Hematopoietic multipotent progenitor cell treated with erythropoietin and hydrocortisone succinate and interleukin-3 and kit ligand, for 6 days (in vitro differentiated cells): ENCODE measurements around the gene TTI1.
"Not testable (repeated sequence)": the region's sequence is repeated elsewhere in the genome, so short reads cannot be mapped to it uniquely, and the experiment has no call there.

Experiments
- DNase-seq: peaks from one replicate; pipeline ENCODE4 v3.0.0-alpha.2; 2015

Gene TTI1

DNA sequence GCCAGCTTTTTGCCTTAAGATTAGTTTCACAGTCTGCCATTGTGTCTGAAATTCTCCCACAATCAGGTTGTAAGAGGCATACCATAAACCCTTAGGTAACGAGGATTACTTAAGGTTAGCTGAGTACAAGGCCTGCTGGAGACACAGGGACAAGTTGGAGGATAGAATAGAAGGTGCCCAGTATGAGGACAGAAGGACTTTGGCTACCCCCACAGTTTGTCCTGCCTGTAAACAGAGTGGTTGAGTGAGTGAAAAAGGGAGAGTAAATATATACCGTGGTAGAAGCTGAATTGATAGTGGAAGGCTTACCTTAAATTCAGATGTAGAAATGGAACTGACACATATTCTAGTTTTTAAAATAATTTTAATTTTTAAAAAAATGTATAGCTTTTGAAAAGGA lies 19.6 kb upstream of the TTI1 start:
- DNase-seq = no peak

DNA sequence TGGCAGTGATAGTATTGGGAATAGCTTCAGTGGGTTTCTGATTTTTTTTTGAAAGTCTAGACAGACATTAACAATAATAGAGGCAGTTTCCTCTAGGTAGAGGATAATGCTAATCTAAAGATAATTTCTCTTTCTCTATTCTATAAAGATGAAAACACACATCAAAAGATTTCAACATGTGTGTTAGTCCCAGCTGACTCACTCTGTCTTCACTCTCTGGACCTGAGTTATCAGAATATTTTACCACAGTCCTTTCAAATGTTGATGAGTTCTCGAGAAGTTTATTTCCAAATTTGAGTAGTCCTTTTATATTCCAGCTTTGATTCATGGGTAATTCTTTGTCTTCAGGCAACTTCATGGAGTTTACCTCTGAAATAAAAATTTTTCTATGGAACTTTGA lies 17.4 kb upstream of the TTI1 start:
- no peak for DNase-seq

DNA sequence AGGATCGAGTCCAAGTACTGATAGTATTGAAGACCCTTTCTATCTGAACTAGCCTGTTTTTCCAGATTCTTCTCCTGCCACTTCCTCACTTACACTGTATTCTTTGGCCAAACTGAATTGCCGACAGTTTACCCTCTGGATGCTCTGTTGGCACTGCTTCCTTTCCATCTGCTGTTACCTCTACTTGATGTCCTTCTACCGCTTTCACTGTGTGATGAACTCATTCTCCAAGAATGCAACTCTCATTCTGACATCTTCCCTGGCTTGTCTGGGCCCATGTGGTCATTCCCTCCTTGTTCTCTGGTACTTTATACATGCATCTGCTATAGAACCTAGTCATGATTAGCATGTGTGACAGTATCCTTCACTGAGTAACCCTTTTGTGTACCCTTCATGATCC lies 16.5 kb upstream of the TTI1 start:
- no peak for DNase-seq

DNA sequence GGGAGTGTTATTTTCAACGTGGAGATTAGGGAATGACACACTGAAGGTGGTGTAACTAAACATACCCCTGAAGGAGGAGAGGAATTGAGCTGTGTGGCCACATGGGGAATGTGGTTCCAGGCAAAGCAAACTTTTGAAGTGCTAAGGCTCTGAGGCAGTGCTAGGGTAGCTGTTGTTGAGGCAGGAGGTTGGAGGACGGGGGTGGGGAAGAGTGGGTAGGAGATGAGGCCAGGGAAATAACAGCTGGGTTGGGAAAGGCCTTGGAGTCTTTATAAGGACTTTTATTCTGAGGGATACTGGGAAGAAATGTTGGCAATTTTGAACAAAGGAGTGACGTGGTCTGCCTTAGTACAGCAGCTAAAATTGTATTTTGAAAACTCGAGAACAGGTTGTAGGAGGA lies 13.3 kb upstream of the TTI1 start:
- DNase-seq = no peak

DNA sequence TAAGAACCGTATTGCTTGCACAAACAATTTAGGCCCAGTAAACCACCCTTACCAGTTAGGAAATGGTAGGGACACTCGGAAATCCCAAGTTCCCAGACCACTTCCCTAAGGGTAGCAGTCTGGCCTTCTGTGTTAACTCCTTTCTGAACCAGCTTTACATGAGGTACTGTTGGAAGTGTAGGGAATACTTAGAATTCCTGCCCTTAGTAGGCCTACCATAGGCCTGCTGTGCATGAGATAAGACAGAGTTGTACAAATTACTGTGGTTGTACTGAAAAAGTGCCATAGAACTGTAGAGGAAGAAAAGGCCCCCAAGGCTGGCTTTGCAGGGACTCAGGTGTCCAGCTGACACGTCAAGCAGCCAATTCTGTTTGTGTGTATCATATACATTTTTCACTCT lies 11.4 kb upstream of the TTI1 start:
- no peak for DNase-seq

DNA sequence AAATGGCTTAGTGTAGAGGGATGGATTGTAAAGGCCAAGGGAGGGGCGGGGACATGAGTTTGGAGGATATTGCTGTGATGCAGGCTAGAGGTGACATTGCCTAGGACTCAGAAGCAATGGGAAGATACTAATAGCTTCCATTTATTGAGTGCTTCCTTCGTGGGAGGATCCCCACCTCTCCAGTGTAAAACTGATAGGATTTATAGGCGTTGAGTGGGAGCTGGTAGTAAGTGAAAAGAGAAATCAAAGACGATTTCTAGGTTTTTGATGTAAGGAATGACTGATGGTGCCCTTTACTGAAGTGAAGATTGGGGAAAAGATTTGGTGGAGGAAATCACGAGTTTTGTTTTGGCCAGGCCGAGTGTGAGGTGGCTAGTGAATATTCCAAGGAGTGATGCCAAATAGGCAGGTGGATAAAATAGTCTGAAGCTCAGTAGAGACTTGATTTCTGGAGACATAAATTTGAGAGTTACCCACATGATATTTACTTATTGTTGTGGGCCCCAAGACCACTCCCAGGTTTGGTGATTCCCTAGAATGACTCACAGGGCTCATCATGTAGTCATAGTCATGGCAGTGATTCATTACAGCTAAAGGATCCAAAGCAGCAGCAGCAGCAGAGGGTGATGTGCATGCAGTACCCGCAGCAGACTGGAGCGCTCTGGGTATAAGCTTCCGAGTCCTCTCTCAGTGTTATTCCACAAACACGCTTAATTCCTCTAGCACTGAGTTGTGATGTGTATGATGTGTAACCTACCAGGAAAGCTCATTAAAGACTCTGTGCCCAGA lies 10.4 kb upstream of the TTI1 start:
- DNase-seq = no peak

DNA sequence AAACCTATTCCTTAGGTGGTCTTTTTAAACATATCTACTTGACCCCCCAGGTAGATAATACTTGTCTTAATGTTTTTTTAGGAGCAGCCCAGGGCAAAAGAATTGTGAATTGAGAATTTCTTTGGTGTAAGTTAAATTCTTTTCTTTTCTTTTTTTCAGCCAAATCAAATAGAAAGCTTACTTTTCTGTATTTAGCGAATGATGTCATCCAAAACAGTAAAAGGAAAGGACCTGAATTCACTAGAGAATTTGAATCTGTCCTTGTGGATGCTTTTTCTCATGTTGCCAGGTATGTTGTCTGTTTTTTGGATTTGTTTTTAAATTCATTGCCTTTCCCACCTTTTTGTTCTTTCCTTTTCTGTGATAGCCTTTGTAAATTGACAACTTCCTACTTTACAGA lies 7.0 kb upstream of the TTI1 start:
- no peak for DNase-seq

DNA sequence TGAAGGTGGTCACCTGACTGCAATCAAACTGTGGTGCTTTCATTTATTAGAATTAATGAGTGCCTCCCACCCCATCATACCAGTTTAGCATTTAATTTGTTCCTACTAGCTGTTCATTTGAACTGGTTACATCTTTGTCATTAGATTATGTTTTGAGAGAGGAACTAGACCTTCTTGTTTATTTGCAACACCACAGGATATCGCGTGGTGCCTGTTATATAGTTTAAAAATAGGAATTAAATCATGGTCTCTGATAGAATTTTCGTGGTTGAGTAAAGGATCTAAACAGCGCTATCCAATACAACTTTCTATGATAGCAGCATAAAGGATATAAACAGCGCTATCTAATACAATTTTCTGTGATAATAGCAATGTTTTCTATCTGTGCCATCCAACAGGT lies 3.1 kb upstream of the TTI1 start:
- no peak for DNase-seq

DNA sequence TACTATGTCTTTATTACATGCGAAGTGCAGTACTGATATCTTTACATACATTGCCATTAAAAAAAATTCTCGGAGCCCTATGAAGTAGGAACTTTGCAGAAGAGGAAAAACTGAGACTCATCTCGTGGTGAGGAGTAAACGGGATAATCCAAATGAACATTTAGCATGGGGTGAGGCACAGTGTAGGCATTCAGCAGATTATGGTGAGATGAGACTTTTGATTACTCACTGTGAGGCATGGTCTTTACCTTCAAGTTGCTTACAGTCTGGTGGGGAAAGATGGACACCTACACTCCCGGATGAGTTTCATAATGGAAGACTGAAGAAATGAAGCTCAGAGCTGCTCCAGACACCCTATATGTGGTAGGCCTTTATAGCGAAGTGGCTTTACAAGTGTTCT lies 1.7 kb upstream of the TTI1 start:
- peak; percentile 34 for DNase-seq

DNA sequence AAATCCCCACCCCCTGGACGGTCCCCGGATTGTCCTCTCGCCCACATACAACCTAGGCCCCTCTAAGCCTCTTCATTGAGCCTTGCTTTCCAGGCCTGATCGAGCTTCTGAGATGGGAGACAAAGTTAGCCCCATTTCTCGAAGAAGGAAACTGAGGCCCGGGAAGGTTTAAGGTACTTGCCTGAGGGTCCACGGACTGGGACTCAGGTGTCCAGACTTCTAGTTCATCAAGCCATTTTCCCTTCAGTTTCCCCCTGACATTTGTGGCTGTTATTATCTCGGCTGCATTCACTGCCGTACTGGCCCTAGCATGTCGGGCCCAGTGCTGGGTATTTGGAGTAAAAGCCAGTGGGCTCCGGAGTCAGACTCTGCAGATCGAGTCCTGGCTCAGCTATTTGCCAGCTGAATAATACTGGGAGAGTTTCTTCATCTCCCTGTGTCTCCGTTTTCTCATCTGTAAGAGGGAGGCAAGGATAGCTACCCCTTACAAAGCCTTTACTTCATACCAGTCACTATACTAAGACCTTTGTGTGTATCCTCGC lies 923 bp upstream of the TTI1 start:
- peak; percentile 21 for DNase-seq

DNA sequence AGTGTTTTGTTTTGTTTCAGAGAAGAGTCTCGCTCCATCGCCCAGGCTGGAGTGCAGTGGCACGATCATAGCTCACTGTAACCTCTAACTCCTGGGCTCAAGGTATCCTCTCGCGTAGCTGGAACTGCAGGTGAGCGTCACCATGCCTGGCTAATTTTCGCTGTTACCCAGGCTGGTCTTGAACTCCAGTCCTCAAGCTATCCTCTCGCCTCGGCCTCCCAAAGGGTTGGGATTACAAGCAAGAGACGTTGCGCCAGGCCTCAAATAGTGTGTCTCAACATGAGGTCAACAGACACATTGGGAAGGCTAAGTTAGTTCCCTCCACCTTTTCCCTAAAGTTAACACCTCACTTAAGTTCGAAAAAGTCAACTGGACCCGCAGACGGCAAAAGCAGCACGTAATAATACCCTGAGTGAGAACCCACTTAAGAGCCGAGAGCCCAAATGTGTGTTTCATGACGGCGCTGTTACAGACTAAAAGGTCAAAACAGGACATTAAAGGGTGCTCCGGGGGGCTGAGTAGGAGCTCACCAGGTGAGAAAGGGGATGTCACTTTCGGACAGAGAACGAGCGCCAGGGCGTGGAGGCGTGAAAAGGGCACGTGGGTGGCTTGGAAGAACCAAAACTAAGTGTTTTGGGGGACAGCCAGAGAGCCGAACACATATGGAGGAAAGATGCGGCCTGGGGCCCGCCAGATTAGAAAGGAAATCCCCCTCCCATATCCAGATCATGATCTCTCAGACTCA lies 499 bp downstream of the TTI1 start:
- DNase-seq = peak; percentile 41

DNA sequence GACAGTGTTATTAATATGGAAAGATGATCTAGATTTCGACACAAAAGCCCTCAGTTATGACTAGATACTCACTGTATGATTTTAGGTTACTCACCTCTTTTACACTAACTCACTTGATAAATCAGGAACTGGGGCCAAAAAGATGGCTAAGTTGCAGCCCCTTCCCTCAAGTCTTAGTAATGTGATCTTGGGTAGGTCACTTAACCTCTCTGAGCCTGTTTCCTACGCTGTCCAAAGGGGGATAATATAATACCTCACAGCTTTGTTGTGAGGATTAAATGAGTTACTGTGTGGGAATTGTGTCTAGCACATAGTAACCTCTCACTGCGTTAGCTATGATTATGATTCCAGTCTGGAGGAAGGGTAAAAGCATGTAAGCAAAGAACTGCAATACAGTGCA lies 1.3 kb downstream of the TTI1 start:
- no peak for DNase-seq

DNA sequence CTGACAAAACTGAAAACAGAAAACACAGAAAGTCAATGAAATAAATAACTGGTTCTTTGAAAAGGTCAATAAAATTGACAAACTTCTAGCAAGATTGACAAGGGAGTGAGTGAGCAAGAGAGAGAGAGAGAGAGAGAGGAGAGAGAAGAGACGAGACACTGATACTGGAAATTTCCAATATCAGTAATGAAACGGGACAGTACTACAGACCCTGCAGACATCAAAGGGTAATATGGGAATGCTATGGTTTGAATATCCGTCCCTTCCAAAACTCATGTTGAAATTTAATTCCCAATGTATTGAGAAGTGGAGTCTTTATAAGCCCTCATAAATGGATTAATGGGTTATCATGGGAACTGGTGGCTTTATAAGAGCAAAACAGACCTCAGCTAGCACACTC lies 3.8 kb downstream of the TTI1 start:
- DNase-seq = no peak

DNA sequence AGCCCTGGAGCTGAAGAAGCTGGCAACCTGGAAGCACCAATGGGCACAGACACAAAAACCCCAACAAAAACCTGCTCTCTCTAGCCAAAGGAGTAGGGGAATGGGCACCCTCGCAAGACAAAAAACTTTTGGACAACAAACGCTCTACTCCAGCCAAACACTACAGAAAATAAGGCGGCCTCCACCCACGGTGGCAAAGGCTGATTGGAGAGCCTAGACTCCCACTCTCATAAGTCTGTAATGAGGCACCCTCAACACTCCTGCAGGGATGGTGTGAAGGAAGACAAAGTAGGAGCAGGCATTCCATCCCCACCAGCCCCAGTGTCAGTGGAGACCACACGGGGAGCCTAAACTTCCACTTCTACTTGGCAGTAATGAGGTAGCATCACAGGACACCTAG lies 8.8 kb downstream of the TTI1 start:
- no peak for DNase-seq

DNA sequence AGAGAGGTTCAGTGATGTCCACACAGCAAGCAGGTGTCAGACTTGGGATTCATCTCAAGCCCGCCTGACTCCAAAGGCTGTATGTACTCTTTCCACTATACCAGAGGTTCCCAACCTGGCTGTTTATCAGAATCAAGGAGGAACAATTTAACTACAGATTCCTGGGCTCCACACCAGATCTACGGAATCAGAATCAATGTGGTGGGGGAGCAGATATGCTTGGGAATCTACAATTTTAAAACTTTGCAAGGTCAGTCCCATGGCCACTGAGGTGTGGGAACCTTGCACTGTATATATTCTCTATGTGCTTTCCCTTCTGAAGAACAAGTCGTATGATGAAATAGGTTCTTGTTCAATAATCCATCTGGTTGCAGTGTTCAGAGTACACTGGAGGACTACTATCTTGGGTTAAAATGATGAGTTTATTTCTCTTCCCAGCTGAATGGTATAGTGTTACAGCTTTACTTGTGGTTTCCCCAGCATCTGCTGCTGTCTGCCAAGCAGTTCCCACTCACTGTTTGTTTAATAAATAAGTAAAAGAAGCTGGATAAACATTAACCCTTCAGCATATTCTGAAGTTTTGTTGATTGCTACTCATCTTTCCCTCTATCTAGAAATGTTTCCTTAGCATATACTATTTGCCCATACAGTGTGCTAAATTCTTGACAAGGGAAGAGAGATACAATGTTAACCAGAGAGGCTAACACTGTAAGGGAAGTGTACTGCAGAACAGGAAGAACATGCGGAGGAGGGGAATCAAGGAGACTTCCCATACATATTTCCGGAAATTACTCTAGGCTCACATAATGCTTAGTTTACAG lies 9.9 kb downstream of the TTI1 start:
- no peak for DNase-seq

DNA sequence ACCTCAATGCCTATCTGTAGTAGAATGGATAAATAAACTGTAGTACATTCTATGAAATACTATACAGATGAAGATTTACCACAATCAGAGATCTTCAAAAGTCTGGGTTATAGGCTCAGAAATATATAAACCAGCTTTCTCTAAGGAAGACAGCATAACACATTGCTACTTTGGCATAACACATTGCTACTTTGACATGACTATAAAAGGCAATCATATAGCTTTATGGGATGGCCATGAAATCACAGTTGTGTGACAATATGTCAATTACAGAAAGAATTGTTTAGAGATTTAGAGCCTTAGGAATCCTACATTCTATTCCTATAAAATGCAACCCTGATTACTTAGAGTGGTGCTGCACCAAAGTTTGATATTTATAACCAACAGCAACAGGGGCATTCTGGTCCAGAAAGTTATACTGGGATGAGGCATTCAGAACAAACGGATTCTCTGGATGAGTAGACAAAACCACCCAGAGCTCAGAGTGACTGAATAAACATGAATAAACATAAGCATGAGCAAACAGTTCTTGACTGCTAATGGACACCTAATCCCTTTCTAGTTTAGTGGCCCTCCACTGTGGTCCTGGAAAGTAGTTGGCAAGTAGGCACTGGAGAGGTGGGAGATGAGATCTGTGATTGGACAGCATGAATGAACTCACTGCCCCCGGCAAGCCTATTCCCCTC lies 12.0 kb downstream of the TTI1 start:
- DNase-seq = no peak

DNA sequence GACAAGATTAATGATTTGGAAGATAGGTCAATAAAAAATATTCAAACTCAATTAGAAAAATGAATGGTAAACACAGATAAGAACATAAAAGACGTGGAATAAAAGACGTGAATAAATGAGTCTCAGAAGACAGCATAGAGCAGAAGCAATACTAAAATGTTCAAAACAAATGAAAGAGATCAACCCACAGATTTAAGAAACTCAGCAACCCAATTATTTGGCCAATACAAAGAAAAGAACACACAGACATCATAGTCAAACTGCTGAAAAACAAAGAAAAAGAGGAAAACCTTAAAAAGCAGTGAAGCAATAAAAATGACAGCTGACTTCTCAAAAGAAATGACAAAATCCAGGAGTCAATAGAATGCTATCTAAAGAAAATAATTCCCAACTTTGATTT lies 14.9 kb downstream of the TTI1 start:
- DNase-seq = no peak

DNA sequence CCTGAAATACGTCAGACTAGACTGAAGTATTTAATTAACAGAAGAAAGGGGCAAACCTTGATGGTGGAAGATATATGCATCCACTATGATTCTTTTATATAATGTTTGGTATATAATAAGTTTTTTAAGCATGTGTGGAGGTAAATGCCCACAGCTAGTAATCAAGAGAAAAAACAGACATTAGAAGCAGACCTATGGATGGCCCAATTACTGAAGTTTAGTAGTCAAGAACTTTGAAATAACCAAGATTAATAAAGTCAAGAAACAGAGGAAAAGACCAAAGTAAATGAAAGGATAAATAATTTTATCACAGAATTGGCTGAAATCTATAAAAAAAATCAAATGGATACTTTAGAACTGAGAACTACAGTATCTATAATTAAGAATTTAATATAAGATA lies 15.3 kb downstream of the TTI1 start:
- no peak for DNase-seq

DNA sequence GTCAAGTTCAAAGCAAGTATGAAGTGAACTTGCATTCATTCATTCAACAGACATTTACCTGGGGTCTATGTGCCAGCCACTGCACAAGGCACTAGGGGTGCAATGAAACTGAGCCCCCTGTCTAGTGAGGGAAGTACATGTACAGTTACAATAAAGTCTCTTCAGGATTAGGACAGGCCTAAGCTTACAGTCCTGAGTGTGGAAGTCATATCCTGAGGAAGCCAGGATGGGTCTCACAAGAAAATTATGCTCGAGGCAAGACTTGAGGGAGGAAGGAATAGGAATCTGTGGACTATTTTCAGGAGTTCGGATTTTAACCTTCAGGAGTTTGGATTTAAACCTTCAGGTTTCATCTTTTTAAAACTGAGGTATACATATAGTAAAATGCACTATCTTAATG lies 19.4 kb downstream of the TTI1 start:
- no peak for DNase-seq

DNA sequence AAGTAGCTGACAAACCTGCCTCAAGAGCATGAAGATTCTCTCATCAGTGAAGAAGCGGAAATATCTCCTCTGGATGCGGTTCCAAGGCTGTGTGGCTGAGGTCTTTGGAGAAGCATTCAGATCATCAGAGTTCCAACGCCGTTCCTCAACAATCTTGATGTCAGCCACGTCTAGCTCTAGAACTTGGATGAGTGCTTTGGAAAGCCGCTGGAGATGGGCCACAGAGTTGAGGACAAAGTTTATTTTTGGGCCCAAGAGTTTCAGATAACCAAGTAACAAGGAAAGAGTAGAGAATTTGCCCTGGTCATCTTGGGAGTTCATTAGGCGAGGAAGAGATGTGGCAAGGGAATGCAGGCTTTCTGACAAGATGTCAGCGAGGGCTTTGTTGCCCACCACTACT lies 20.9 kb downstream of the TTI1 start:
- no peak for DNase-seq

DNA sequence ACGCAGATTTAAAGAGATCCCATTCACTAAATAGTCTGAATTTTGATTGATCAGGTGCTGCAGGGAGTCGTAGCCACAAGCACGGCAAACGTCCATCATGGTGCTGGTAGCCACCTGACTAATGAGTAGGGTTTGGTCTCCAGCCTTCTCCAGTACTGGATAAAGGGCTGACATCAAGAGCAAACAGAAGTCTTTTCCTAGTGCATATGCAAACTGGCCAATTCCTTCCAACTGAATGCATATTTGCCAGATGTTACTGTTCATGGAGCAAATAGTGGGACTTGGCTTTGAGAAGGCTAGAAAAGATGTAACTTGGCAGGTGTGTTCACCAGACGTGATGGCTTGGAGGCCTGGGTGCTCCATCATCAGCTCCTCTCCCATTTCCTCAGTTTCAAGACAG lies 21.6 kb downstream of the TTI1 start:
- no peak for DNase-seq

DNA sequence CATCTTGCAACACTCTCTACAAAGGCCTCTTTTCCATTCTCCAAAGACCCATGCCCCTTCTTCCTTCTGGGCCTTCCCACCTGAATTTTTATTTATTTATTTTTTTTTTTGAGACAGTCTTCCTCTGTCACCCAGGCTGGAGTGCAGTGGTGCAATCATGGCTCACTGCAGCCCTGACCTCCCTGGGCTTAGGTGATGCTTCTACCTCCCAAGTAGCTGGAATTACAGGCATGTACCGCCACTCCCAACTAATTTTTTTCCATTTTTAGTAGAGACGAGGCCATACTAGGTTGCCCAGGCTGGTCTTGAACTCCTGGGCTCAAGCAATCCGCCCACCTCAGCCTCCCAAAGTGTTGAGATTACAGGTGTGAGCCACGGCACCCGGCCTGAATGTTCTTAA lies 23.8 kb downstream of the TTI1 start:
- DNase-seq = not testable (repeated sequence)
